ENCODE data around the gene PHF24. TPM values are rescaled to one million over a fixed set of nuclear protein-coding genes. Genes with fewer than 3 reads are reported as not detected.
"Not testable (repeated sequence)": the region's sequence is repeated elsewhere in the genome, so short reads cannot be mapped to it uniquely, and the experiment has no call there.

Gene PHF24
- total and polyA plus RNA-seq, 8 donors = 0.05 to 0.92 (median 0.06) TPM; not detected in 5

DNA sequence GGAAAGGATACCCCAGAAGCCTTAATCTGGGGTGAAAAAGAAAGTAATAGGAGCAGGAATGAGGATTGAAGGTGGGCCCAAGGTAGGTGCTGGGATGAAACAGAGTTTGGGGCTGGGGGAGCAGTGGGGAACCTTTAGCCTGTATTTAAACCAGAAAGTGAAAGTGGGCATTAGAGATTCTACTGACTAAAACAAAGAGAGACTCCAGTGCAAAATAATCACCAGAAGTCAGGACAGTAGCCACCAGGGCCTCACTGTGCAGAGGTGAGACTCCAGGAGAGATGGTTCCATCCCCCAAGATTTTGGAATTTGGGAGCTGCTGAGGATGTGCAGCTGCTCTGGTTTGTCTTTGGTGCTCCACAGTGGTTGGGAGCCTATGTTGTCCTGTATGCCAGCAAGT is 44.5 kb downstream of the PHF24 start:
- intact Hi-C loops (cut with DNase I; ENCODE audit: low total_unique reads) = no loop called here
- Histone ChIP-seq H3K36me3 (peaks cover 0 to 5% (median 2%) of the 10 kb centered on the region in 4 donors), H3K27ac (no peak overlapping the region), H3K9me3 (no peaks in the 10 kb centered on the region), H3K27me3 (no peaks in the 10 kb centered on the region), H3K4me1 (peaks cover 0 to 7% (median 0%) of the 10 kb centered on the region in 4 donors), H3K4me3 (no peak overlapping the region)
- TF ChIP-seq, protein P1, sequence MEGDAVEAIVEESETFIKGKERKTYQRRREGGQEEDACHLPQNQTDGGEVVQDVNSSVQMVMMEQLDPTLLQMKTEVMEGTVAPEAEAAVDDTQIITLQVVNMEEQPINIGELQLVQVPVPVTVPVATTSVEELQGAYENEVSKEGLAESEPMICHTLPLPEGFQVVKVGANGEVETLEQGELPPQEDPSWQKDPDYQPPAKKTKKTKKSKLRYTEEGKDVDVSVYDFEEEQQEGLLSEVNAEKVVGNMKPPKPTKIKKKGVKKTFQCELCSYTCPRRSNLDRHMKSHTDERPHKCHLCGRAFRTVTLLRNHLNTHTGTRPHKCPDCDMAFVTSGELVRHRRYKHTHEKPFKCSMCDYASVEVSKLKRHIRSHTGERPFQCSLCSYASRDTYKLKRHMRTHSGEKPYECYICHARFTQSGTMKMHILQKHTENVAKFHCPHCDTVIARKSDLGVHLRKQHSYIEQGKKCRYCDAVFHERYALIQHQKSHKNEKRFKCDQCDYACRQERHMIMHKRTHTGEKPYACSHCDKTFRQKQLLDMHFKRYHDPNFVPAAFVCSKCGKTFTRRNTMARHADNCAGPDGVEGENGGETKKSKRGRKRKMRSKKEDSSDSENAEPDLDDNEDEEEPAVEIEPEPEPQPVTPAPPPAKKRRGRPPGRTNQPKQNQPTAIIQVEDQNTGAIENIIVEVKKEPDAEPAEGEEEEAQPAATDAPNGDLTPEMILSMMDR (IDR thresholded peaks at IDR 0.05) = no peak
- TF ChIP-seq POLR2A (IDR thresholded peaks at IDR 0.05) (no peak), EP300 (IDR thresholded peaks at IDR 0.05) (no peak), POLR2AphosphoS5 (IDR thresholded peaks at IDR 0.05) (no peak)
- no peak for DNase-seq

DNA sequence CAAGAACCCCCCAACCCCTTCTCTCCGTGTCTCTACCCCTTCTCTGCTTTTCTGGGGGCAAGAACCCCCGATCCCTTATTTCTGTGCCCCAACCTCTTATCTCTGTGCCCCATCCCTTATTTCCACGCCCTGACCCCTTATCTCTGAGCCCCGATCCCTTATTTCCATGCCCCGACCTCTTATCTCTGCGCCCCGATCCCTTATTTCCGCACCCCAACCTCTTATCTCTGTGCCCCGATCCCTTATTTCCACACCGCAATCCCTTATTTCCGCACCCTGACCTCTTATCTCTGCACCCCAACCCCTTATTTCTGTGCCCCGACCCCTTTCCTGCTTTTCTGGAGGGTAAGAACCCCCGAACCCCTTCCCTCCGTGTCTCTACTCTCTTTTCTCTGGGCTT is 46.2 kb downstream of the PHF24 start:
- H3K4me3 ChIP-seq; H3K36me3 ChIP-seq; H3K9me3 ChIP-seq; DNase-seq; H3K4me1 ChIP-seq; H3K27me3 ChIP-seq; H3K27ac ChIP-seq; intact Hi-C loops (cut with DNase I; ENCODE audit: low total_unique reads): not testable (repeated sequence)
- 72 to 85% (median 73%) methylated on average over 14 of the region's 14 CpGs for WGBS, 5 donors

DNA sequence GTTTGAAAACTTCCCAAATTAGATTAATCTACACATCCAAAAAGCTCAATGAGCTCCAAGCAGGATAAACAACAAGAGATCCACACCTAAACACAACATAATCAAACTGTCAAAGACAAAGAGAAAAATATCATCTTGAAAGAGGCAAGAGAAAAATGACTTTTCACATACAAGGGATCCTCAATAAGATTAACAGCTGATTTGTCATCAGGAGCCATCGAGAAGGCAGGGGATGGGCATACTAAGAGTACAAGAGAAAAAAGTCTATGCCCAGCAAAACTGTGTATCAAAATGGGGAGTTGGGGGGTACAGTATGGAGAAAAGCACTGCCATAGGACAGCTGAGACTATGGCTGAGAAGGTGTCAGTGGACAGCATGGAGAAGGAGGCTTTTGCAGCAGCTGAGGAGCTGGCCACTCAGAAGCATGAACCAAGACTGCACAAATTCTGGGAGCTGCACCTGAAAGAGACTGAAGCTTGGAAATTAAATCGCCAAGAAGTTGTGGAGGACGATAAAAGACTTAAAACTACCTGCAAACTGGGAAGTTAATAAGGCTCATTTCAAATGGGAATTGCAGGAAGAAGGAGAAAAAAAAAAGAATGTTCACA is 52.4 kb downstream of the PHF24 start:
- 89 to 93% (median 93%) methylated on average over 3 of the region's 3 CpGs for WGBS, 5 donors
- TF ChIP-seq EP300 (IDR thresholded peaks at IDR 0.05) (no peak), POLR2A (IDR thresholded peaks at IDR 0.05) (no peak), POLR2AphosphoS5 (IDR thresholded peaks at IDR 0.05) (no peak)
- TF ChIP-seq, protein P1 (IDR thresholded peaks at IDR 0.05) = no peak
- Histone ChIP-seq H3K9me3 (peaks cover 4 to 16% (median 10%) of the 10 kb centered on the region in 4 donors), H3K36me3 (peaks cover 16 to 60% (median 50%) of the 10 kb centered on the region in 4 donors), H3K27me3 (no peaks in the 10 kb centered on the region), H3K27ac (no peak overlapping the region), H3K4me3 (no peak overlapping the region), H3K4me1 (no peaks in the 10 kb centered on the region)
- intact Hi-C loops (cut with DNase I; ENCODE audit: low total_unique reads) = no loop called here
- no peak for DNase-seq

DNA sequence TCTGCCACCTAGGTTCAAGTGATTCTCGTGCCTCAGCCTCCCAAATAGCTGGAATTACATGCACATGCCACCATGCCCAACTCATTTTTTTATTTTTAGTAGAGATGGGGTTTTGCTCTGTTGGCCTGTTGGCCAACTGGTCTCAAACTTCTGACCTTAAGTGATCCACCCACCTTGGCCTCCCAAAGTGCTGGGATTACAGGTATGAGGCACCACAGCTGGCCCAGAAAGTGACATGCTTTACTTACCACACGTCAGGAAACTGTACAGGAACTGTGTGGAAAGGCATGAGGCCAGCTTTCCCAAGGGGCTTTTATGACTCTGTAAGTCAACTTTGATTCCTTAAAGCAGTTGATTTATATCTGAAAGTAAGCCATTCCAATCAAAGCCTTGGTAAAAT is 56.4 kb downstream of the PHF24 start:
- H3K27ac ChIP-seq = no peak overlapping the region
- no peak for DNase-seq
- 75 to 89% (median 82%) methylated on average over 2 of the region's 2 CpGs for WGBS, 5 donors
- intact Hi-C loops (cut with DNase I; ENCODE audit: low total_unique reads) = no loop called here
- H3K9me3 ChIP-seq = peaks cover 4 to 15% (median 10%) of the 10 kb centered on the region in 4 donors
- no peaks in the 10 kb centered on the region for H3K27me3 ChIP-seq
- no peak for TF ChIP-seq EP300 (IDR thresholded peaks at IDR 0.05)
- no peak for TF ChIP-seq POLR2AphosphoS5 (IDR thresholded peaks at IDR 0.05)
- no peak for TF ChIP-seq POLR2A (IDR thresholded peaks at IDR 0.05)
- TF ChIP-seq, protein P1 (IDR thresholded peaks at IDR 0.05) = no peak
- H3K4me3 ChIP-seq = no peak overlapping the region
- peaks cover 16 to 68% (median 58%) of the 10 kb centered on the region in 4 donors for H3K36me3 ChIP-seq
- no peaks in the 10 kb centered on the region for H3K4me1 ChIP-seq

DNA sequence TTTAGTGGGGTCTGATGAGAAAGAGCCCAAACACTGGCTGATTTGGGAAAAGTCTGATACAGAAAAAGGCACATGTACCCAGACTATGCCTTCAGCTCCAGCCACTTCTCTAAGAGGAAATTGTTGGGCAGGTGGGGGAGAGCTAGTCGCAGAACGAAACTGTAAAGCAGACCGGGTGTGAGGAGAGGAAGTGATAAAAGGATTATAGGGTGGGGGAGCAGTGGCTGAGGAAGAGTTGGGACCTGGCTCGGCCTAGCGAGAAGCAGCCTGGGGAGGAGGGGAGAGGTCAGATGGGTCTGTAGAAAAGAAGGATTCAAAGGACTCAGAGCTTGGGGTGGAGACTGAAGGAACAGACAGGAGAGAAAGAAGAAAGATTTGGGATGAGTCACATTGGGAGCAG is 65.4 kb downstream of the PHF24 start:
- H3K27me3 ChIP-seq; H3K9me3 ChIP-seq; H3K27ac ChIP-seq; H3K4me1 ChIP-seq; DNase-seq; intact Hi-C loops (cut with DNase I; ENCODE audit: low total_unique reads); H3K4me3 ChIP-seq: not testable (repeated sequence)
- peaks cover 0 to 34% (median 27%) of the 10 kb centered on the region in 4 donors for H3K36me3 ChIP-seq
- WGBS, 5 donors = 51 to 71% (median 69%) methylated on average over 5 of the region's 5 CpGs
